ENCODE data around the gene CORO2A.
"Not testable (repeated sequence)": the region's sequence is repeated elsewhere in the genome, so short reads cannot be mapped to it uniquely, and the experiment has no call there.

Gene CORO2A

DNA sequence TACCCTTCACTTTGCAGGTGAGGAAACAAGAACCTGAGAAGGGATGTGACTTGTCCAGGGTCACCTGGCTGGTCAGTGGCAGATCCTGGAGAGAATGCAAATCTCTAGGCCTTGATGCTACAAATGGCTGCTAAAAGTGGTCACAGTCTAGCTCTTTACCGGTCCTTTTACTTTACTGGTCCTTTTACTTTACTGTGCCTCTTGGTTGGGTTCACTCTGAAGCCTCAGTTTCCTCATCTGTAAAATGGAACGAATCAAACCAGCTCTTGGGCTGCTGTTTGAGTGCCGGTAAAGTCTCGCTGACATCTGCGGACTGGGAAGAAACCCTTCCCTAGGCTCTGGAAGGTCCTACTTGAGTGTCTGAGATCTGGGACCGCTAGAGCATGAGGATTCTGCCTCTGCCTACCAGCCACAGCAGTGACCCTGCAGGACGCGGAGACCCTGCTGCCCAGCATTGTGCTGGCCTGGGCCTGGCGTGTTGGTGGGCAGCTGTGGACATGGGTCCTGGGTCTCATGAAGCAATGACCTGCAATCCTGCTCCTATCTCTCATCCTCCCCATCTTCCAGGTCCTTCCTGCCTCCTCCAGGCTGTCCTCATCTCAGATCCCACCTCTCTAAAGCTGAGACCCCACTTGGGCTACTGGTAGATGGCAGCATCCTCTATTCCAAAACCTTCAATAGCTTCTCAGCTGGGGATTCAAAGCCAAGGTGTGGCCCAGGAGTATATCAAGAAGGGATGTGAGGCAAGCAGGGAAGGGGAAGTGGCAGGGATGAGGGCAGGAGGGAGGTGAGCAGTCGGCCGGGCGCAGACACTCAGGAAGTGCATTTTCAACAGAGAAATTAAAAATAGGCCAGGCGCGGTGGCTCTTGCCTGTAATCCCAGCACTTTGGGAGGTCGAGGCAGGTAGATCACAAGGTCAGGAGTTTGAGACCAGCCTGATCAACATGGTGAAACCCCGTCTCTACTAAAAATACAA lies 13.3 kb downstream of the CORO2A start:
- TF ChIP-seq, protein P1, sequence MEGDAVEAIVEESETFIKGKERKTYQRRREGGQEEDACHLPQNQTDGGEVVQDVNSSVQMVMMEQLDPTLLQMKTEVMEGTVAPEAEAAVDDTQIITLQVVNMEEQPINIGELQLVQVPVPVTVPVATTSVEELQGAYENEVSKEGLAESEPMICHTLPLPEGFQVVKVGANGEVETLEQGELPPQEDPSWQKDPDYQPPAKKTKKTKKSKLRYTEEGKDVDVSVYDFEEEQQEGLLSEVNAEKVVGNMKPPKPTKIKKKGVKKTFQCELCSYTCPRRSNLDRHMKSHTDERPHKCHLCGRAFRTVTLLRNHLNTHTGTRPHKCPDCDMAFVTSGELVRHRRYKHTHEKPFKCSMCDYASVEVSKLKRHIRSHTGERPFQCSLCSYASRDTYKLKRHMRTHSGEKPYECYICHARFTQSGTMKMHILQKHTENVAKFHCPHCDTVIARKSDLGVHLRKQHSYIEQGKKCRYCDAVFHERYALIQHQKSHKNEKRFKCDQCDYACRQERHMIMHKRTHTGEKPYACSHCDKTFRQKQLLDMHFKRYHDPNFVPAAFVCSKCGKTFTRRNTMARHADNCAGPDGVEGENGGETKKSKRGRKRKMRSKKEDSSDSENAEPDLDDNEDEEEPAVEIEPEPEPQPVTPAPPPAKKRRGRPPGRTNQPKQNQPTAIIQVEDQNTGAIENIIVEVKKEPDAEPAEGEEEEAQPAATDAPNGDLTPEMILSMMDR (IDR thresholded peaks at IDR 0.05; ENCODE audit: low read depth, low read length), result no peak
- no peak overlapping the region for H3K4me3 ChIP-seq (ENCODE audit: low read depth, low read length)

DNA sequence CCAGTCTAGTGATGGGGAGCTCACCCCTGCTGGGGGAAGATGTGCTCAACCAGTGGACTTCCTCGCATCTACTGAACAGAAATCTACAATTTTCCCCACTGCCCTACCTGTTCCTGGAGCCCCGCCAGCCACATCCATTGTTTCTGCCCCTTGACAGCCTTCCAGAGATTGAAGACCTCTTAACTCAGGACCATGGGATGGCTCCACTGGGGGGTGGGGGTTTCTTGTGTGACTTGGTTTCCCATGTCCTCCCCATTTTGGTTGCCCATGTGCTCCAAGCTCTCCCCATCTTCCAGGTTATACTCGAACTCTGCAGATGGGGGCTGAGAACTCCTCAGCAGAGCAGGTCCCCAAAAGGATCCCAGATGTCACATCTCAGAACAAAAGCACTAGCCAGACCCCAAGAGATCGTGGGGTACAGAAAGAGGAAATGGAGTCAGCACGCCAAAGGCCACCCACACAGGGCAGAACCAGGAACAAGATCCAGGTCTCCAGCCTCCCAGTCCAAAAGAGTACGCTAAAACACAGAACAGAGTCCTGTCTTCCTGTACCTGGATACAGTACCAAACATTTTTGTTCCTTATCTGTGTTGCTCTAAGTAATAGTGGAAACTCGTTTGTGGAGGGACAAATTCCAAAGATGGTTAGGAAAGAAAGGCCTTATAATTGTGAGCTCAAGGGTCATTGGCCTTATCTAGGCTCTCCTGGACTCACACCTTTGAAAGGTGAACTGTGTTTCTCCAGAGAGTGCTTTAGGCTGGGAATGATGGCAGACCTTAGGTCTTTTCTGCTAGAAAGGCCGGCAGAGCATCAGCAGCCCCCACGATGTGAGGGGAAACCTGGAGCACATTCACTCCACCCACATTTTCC lies 15.8 kb downstream of the CORO2A start:
- TF ChIP-seq, protein P1 (IDR thresholded peaks at IDR 0.05; ENCODE audit: low read depth, low read length), result no peak
- H3K4me3 ChIP-seq (ENCODE audit: low read depth, low read length), result no peak overlapping the region

DNA sequence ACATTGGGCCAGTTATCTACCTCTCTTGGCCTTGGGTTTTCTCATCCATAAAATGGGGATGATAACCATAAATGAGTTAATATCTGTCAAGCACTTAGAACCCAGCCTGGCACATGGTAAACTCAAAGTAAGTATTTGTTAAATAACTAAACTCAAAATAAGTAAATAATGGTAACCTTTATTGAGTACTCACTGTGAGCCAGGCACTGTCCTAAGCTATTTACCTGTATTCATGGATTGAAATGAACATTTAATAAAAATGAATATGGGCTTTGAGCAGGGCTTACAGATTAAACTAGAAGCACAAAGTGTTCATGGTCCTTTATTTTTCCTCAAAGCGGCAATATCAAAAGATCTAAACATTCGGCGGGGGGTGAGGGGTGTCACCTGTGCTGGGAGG lies 16.7 kb downstream of the CORO2A start:
- no peak overlapping the region for H3K4me3 ChIP-seq (ENCODE audit: low read depth, low read length)
- TF ChIP-seq, protein P1 (IDR thresholded peaks at IDR 0.05; ENCODE audit: low read depth, low read length), result no peak

DNA sequence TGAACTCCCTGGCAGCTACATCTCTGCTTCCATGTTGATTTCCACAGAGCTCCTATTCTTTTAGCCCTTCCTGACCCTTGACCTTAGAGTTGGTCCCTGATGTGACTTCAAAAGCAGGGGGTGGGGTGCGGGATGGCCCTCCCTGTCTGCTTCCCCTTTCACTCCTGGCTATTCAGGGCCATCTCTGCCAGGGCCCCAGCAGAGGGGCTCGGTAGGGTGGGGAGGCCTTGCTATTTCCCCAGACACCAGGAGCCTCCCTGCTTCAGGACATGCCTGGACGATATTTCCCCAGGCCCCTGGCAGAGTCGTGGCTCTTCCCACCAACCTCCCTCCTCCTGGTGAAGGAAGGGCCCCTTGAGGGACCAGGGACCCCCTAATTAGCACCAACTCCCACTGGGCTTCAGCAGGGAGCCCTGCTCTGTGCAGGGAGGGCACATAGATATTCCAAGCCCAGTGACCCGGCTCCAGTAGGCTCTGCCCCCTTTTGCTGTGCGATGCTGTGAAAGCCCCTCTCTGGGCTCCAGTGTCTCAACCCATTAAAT lies 17.3 kb downstream of the CORO2A start:
- no peak overlapping the region for H3K4me3 ChIP-seq (ENCODE audit: low read depth, low read length)
- TF ChIP-seq, protein P1 (IDR thresholded peaks at IDR 0.05; ENCODE audit: low read depth, low read length), result no peak

DNA sequence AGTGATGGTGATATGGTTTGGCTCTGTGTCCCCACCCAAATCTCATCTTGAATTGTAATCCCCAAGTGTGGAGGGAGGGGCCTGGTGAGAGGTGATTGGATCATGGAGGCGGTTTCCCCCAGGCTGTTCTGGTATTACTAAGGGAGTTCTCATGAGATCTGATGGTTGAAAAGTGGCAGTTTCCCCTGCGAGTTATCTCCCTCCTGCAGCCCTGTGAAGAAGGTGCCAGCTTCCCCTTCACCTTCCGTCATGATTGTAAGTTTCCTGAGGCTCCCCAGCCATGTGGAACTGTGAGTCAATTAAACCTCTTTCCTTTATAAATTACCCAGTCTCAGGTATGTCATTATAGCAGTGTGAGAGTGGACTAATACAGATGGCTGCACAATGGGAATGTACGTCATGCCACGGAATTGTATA lies 17.9 kb downstream of the CORO2A start:
- H3K4me3 ChIP-seq (ENCODE audit: low read depth, low read length), result not testable (repeated sequence)

DNA sequence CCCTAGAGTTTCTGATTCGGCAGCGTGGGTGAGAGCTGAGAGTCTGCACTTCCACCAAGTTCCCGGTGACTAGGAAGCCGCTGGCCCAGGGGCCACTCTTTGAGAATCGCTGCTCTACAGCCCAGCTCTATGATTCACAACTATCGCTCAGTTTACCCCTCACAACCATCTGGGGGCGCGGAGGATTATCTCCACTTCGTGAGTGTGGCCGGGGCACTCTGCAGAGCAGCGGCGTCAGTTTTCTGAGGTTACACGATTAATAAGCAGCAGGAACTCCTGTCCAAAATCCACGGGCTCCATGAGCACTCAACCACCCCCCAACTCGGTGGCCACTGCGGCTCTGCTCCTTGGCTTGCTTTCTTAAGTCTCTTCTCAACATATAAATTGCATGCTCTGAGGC lies 19.3 kb downstream of the CORO2A start:
- no peak overlapping the region for H3K4me3 ChIP-seq (ENCODE audit: low read depth, low read length)

DNA sequence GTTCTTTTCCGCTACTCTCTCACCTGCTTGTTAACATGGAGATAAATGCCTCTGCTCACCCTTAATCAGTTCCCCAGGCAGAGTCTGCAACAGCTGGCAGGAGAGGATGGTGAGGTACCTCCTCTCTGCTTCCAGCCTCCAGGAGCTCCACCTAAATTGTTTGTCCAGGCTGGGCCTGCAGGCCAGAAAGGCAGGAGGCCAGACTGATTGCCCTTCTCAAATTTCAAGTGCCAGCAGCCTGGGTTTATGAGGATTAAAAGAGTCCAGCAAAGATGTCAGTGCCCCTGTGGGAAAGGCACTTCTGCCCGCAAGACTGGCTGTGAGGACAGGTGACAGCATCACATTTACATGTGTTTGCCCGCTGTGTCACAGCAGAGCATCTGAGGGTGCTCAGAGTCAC lies 19.8 kb downstream of the CORO2A start:
- TF ChIP-seq, protein P1 (IDR thresholded peaks at IDR 0.05; ENCODE audit: low read depth, low read length), result no peak

More for the DNA sequence above, 19.3 kb downstream of the CORO2A start:
- TF ChIP-seq, protein P1 (IDR thresholded peaks at IDR 0.05; ENCODE audit: low read depth, low read length), result no peak

More for the DNA sequence above, 19.8 kb downstream of the CORO2A start:
- no peak overlapping the region for H3K4me3 ChIP-seq (ENCODE audit: low read depth, low read length)
